SK-N-SH (cell line): ENCODE measurements around the gene ZNF491. TPM values are rescaled to one million over a fixed set of nuclear protein-coding genes. Genes with fewer than 3 reads are reported as not detected.

Experiments used
- CTCF ChIA-PET: fragments of 300-600, 350-600 bp; formaldehyde crosslinking; extraction: SDS; loops from one replicate; lab custom pipeline; 2021; lab: Yijun Ruan, JAX
- POLR2A ChIA-PET: fragments of 350-600 bp; sonication (Branson Sonifier 250); formaldehyde crosslinking; extraction: SDS; loops from one replicate; lab custom pipeline; 2020; ENCODE audit warnings: antibody characterized with exemption, inconsistent platforms; lab: Yijun Ruan, JAX
- DNase-seq: peaks from one replicate; pipeline ENCODE4 v3.0.0; 2012
- H2AFZ ChIP-seq: fragments of 200-600 bp; sonication (generic); 2 replicates; pipeline ENCODE4 v1.8.1; 2016; ENCODE audit warnings: antibody characterized with exemption, mild to moderate bottlenecking, low read depth
- H3F3A ChIP-seq: fragments of 200-600 bp; sonication (generic); replicated peaks from 2 replicates; pipeline ENCODE3; 2016; ENCODE audit warnings: antibody characterized with exemption, mild to moderate bottlenecking; ENCODE audit not compliant: insufficient read depth
- H3K27ac ChIP-seq, 2 experiments: fragments of 200-500 bp in 1 of 2; fragments of 200-600 bp in 1 of 2; sonication (Bioruptor generic) in 1 of 2; sonication (generic), shearing (Covaris generic) in 1 of 2; 2 replicates each; pipeline versions ENCODE4 v1.5.1 to v1.6.1; 2014 to 2016; ENCODE audit warnings: low read depth in 2 of 2, inconsistent platforms in 1 of 2, low read length in 1 of 2, mild to moderate bottlenecking in 1 of 2, mixed read lengths in 1 of 2
- H3K27me3 ChIP-seq: fragments of 200-600 bp; sonication (generic), shearing (Covaris generic); 2 replicates; pipeline ENCODE4 v1.6.1; 2016; ENCODE audit warnings: mixed run types; ENCODE audit not compliant: insufficient read depth
- H3K36me3 ChIP-seq, 2 experiments: fragments of 200-500 bp in 1 of 2; fragments of 200-600 bp in 1 of 2; sonication (Bioruptor generic) in 1 of 2; sonication (generic) in 1 of 2; replicated peaks in 1 of 2; 2 replicates each; pipeline versions ENCODE3 to v1.5.1; 2014 to 2016; ENCODE audit warnings: low read length in 1 of 2, mild to moderate bottlenecking in 1 of 2; ENCODE audit not compliant: insufficient read depth in 2 of 2, control insufficient read depth in 1 of 2
- H3K4me1 ChIP-seq, 2 experiments: fragments of 200-500 bp in 1 of 2; fragments of 200-600 bp in 1 of 2; sonication (Bioruptor generic) in 1 of 2; sonication (generic), shearing (Covaris generic) in 1 of 2; 2 replicates each; pipeline versions ENCODE4 v1.5.1 to v1.6.1; 2014 to 2016; ENCODE audit warnings: low read depth in 1 of 2, low read length in 1 of 2, mixed run types in 1 of 2; ENCODE audit not compliant: insufficient read depth in 2 of 2, control insufficient read depth in 1 of 2
- H3K4me2 ChIP-seq: fragments of 200-600 bp; sonication (generic), shearing (Covaris generic); 2 replicates; pipeline ENCODE4 v1.6.1; 2017; ENCODE audit warnings: mixed run types
- H3K4me3 ChIP-seq, 2 experiments: fragments of 200-500 bp in 1 of 2; fragments of 200-600 bp in 1 of 2; sonication (Bioruptor generic) in 1 of 2; sonication (generic), shearing (Covaris generic) in 1 of 2; 2 replicates each; pipeline versions ENCODE4 v1.5.1 to v1.8.1; 2014 to 2016; ENCODE audit warnings: low read depth in 2 of 2, inconsistent platforms in 1 of 2, low read length in 1 of 2, mild to moderate bottlenecking in 1 of 2, mixed read lengths in 1 of 2, moderate library complexity in 1 of 2
- H3K79me2 ChIP-seq: fragments of 200-600 bp; sonication (generic); 2 replicates; pipeline ENCODE4 v1.8.1; 2017; ENCODE audit warnings: mild to moderate bottlenecking; ENCODE audit not compliant: insufficient read depth
- H3K9ac ChIP-seq: fragments of 200-600 bp; sonication (generic); 2 replicates; pipeline ENCODE4 v1.6.1; 2017; ENCODE audit warnings: mixed run types
- H3K9me2 ChIP-seq: fragments of 200-600 bp; sonication (generic); 2 replicates; pipeline ENCODE4 v1.6.1; 2017; ENCODE audit warnings: mixed run types
- H3K9me3 ChIP-seq: fragments of 200-600 bp; sonication (generic); 2 replicates; pipeline ENCODE4 v1.6.1; 2017; ENCODE audit warnings: mixed run types, mild to moderate bottlenecking, moderate library complexity
- H4K20me1 ChIP-seq: fragments of 200-600 bp; sonication (generic); 2 replicates; pipeline ENCODE4 v1.6.1; 2017; ENCODE audit warnings: mild to moderate bottlenecking, mixed run types; ENCODE audit not compliant: insufficient read depth
- CHD2 ChIP-seq: fragments of 150-350 bp; IDR thresholded peaks from 2 replicates; pipeline ENCODE4 v1.6.1; 2018; ENCODE audit warnings: low read length; ENCODE audit not compliant: partially characterized antibody
- EP300 ChIP-seq, 2 experiments: IDR thresholded peaks; 2 replicates each; pipeline versions ENCODE4 v1.4.0 to v1.6.1; 2012; ENCODE audit warnings: borderline replicate concordance in 1 of 2, low read depth in 1 of 2, low read length in 1 of 2
- EZH2phosphoT487 ChIP-seq: fragments of 200-600 bp; sonication (generic); IDR thresholded peaks from 2 replicates; pipeline ENCODE4 v1.6.1; 2017; ENCODE audit warnings: low read depth, mixed run types, mild to moderate bottlenecking, antibody characterized with exemption, moderate library complexity, borderline replicate concordance
- FOSL2 ChIP-seq: IDR thresholded peaks from 2 replicates; pipeline ENCODE4 v1.4.0; 2012; ENCODE audit warnings: low read depth, mild to moderate bottlenecking, moderate library complexity, borderline replicate concordance
- FOXJ3 ChIP-seq: sonication (generic); formaldehyde crosslinking; IDR thresholded peaks from 2 replicates; pipeline ENCODE4 v1.5.1; 2020; ENCODE audit warnings: mild to moderate bottlenecking, missing genetic modification reagents
- FOXM1 ChIP-seq: IDR thresholded peaks from 2 replicates; pipeline ENCODE4 v1.4.0; 2012; ENCODE audit warnings: low read depth, mild to moderate bottlenecking
- GABPA ChIP-seq: IDR thresholded peaks from 2 replicates; pipeline ENCODE4 v1.4.0; 2012; ENCODE audit warnings: low read depth, mild to moderate bottlenecking
- GATA2 ChIP-seq: sonication (generic); formaldehyde crosslinking; IDR thresholded peaks from 2 replicates; pipeline ENCODE4 v1.5.0; 2020; ENCODE audit warnings: mild to moderate bottlenecking, missing genetic modification reagents
- MEF2A ChIP-seq: IDR thresholded peaks from 2 replicates; pipeline ENCODE4 v1.4.0; 2012; ENCODE audit warnings: low read depth, borderline replicate concordance
- MXI1 ChIP-seq: IDR thresholded peaks from 2 replicates; pipeline ENCODE4 v1.6.1; 2012; ENCODE audit warnings: mild to moderate bottlenecking, low read depth, low read length, improper control_type of control experiment
- NRF1 ChIP-seq: IDR thresholded peaks from 2 replicates; pipeline ENCODE4 v1.6.1; 2012; ENCODE audit warnings: low read depth, mild to moderate bottlenecking, low read length
- RAD21 ChIP-seq: IDR thresholded peaks from 2 replicates; pipeline ENCODE4 v1.6.1; 2012; ENCODE audit warnings: mild to moderate bottlenecking, low read length
- RXRA ChIP-seq: IDR thresholded peaks from 2 replicates; pipeline ENCODE4 v1.4.0; 2012; ENCODE audit warnings: low read depth, mild to moderate bottlenecking, borderline replicate concordance
- SMC3 ChIP-seq: IDR thresholded peaks from 2 replicates; pipeline ENCODE4 v1.6.1; 2012; ENCODE audit warnings: low read depth, low read length, improper control_type of control experiment
- YY1 ChIP-seq: IDR thresholded peaks from 2 replicates; pipeline ENCODE4 v1.4.0; 2012; ENCODE audit warnings: low read depth, mild to moderate bottlenecking
- WGBS: methylation state at CpG from one replicate; pipeline ENCODE4 v1.1.6; 2017; ENCODE audit warnings: low lambda C conversion rate; 5-methylcytosine and 5-hydroxymethylcytosine counted together
- polyA plus RNA-seq, 3 experiments: library from polyadenylated mRNA; depleted of rRNA; stranded (reverse); fragments of >200 nt; gene quantifications; 2 replicates each; pipeline ENCODE4 v1.2.3, GENCODE V29; 2012
- TF ChIP-seq, protein P1 (sequence below): IDR thresholded peaks from 2 replicates; pipeline ENCODE4 v1.4.0; 2012; ENCODE audit warnings: low read depth, borderline replicate concordance
- TF ChIP-seq, protein P2 (sequence below): IDR thresholded peaks from 2 replicates; pipeline ENCODE4 v1.6.1; 2012; ENCODE audit warnings: mild to moderate bottlenecking, low read depth, low read length, moderate library complexity
- TF ChIP-seq, protein P3 (sequence below): IDR thresholded peaks from 2 replicates; pipeline ENCODE4 v1.4.0; 2012; ENCODE audit warnings: low read depth
- TF ChIP-seq, protein P4 (sequence below): fragments of 150-350 bp; IDR thresholded peaks from 2 replicates; pipeline ENCODE4 v1.6.1; 2016; ENCODE audit warnings: mild to moderate bottlenecking, low read depth, low read length

ZNF491 gene
- polyA plus RNA-seq, 1 of the 3 experiments (the other 2 are of a cell fraction), result 0.77 TPM

DNA sequence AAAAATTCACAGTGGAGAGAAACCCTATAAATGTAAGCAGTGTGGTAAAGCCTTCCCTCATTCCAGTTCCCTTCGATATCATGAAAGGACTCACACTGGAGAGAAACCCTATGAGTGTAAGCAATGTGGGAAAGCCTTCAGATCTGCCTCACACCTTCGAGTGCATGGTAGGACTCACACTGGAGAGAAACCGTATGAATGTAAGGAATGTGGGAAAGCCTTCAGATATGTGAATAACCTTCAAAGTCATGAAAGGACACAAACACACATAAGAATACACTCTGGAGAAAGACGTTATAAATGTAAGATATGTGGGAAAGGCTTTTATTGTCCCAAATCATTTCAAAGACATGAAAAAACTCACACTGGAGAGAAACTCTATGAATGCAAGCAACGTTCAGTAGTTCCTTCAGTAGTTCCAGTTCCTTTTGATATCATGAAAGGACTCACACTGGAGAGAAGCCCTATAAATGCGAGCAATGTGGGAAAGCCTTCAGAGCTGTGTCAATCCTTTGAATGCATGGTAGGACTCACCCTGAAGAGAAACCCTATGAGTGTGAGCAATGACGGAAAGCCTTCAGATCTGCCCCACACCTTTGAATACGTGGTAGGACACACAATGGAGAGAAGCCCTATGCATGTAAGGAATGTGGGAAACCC, 34.1 kb downstream of the ZNF491 start:
- CTCF ChIA-PET, result no interaction called here
- Histone ChIP-seq H3K27ac (no peak overlapping the region), H2AFZ (no peak overlapping the region), H4K20me1 (no peaks in the 10 kb centered on the region), H3K9ac (no peak overlapping the region), H3K9me3 (peaks cover 24% of the 10 kb centered on the region), H3K4me3 (no peak overlapping the region; a peak in 1 of 4 replicates)
- TF ChIP-seq YY1 (no peak), MEF2A (no peak), MXI1 (no peak), GABPA (no peak), GATA2 (no peak), FOXJ3 (no peak), NRF1 (no peak), EZH2phosphoT487 (no peak), FOXM1 (no peak), EP300 (IDR thresholded peaks at IDR 0.05; ENCODE audit: borderline replicate concordance in 1 of 2, low read depth in 1 of 2, low read length in 1 of 2) (no peak), FOSL2 (no peak), CHD2 (no peak), RAD21 (no peak), SMC3 (no peak), RXRA (no peak)
- TF ChIP-seq, protein P1, sequence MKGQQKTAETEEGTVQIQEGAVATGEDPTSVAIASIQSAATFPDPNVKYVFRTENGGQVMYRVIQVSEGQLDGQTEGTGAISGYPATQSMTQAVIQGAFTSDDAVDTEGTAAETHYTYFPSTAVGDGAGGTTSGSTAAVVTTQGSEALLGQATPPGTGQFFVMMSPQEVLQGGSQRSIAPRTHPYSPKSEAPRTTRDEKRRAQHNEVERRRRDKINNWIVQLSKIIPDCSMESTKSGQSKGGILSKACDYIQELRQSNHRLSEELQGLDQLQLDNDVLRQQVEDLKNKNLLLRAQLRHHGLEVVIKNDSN, result no peak
- TF ChIP-seq, protein P2, sequence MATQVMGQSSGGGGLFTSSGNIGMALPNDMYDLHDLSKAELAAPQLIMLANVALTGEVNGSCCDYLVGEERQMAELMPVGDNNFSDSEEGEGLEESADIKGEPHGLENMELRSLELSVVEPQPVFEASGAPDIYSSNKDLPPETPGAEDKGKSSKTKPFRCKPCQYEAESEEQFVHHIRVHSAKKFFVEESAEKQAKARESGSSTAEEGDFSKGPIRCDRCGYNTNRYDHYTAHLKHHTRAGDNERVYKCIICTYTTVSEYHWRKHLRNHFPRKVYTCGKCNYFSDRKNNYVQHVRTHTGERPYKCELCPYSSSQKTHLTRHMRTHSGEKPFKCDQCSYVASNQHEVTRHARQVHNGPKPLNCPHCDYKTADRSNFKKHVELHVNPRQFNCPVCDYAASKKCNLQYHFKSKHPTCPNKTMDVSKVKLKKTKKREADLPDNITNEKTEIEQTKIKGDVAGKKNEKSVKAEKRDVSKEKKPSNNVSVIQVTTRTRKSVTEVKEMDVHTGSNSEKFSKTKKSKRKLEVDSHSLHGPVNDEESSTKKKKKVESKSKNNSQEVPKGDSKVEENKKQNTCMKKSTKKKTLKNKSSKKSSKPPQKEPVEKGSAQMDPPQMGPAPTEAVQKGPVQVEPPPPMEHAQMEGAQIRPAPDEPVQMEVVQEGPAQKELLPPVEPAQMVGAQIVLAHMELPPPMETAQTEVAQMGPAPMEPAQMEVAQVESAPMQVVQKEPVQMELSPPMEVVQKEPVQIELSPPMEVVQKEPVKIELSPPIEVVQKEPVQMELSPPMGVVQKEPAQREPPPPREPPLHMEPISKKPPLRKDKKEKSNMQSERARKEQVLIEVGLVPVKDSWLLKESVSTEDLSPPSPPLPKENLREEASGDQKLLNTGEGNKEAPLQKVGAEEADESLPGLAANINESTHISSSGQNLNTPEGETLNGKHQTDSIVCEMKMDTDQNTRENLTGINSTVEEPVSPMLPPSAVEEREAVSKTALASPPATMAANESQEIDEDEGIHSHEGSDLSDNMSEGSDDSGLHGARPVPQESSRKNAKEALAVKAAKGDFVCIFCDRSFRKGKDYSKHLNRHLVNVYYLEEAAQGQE, result no peak
- TF ChIP-seq, protein P3, sequence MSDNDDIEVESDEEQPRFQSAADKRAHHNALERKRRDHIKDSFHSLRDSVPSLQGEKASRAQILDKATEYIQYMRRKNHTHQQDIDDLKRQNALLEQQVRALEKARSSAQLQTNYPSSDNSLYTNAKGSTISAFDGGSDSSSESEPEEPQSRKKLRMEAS, result no peak
- TF ChIP-seq, protein P4, sequence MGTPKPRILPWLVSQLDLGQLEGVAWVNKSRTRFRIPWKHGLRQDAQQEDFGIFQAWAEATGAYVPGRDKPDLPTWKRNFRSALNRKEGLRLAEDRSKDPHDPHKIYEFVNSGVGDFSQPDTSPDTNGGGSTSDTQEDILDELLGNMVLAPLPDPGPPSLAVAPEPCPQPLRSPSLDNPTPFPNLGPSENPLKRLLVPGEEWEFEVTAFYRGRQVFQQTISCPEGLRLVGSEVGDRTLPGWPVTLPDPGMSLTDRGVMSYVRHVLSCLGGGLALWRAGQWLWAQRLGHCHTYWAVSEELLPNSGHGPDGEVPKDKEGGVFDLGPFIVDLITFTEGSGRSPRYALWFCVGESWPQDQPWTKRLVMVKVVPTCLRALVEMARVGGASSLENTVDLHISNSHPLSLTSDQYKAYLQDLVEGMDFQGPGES, result no peak
- TF ChIP-seq, all 33 proteins: peak for 0
- Histone ChIP-seq H3F3A (no peaks in the 10 kb centered on the region), H3K4me1 (no peaks in the 10 kb centered on the region), H3K4me2 (no peak overlapping the region), H3K27me3 (no peaks in the 10 kb centered on the region), H3K9me2 (no peaks in the 10 kb centered on the region), H3K79me2 (peaks cover 5% of the 10 kb centered on the region; the same call in 1 of the 2 replicates), H3K36me3 (peaks cover 25 to 70% of the 10 kb centered on the region in 2 experiments)
- no peak for DNase-seq
- POLR2A ChIA-PET, result no interaction called here
- WGBS, result 77% methylated on average over 8 of the region's 8 CpGs
